B cell (primary cell): Measurements from ENCODE around the gene FYN. TPM values are rescaled to one million over a fixed set of nuclear protein-coding genes. Genes with fewer than 3 reads are reported as not detected.

Experiments
- ATAC-seq: fragments of 200-7000 bp; cut with Tn5 transposase; one replicate; pipeline ENCODE4 v1.10.0; 2021; ENCODE audit warnings: low read depth, mild to moderate bottlenecking, moderate number of reproducible peaks, moderate library complexity
- CTCF ChIA-PET: fragments of 350-600 bp; sonication (Branson Sonifier 250); formaldehyde crosslinking; loops from one replicate; lab custom pipeline; 2021; ENCODE audit warnings: antibody characterized with exemption, inconsistent platforms; lab: Charles Lee
- POLR2A ChIA-PET: fragments of 350-600 bp; sonication (Branson Sonifier 250); formaldehyde crosslinking; loops from one replicate; lab custom pipeline; 2021; ENCODE audit warnings: antibody characterized with exemption; lab: Charles Lee
- DNase-seq: peaks from one replicate; pipeline ENCODE4 v3.0.0; 2013
- H2AFZ ChIP-seq: 2 replicates; pipeline ENCODE4 v1.6.1; 2012; ENCODE audit warnings: mild to moderate bottlenecking, low read depth, low read length; ENCODE audit not compliant: insufficient read depth, poor library complexity, severe bottlenecking
- H3K27ac ChIP-seq, 2 donors: 1 replicate in 1 of 2; 2 replicates in 1 of 2; pipeline ENCODE4 v1.5.1; 2012 to 2013; ENCODE audit warnings: low read length in 2 of 2, mild to moderate bottlenecking in 2 of 2, moderate library complexity in 1 of 2
- H3K27me3 ChIP-seq, 4 experiments: fragments of 200-600 bp in 1 of 4; sonication (generic) in 1 of 4; replicated peaks in 1 of 4; 1 replicate in 2 of 4; 2 replicates in 2 of 4; pipeline versions ENCODE4 v1.6.1 to v1.7.0; 2013 to 2016; ENCODE audit warnings: low read length in 3 of 4, mild to moderate bottlenecking in 2 of 4, mixed read lengths in 1 of 4, moderate library complexity in 1 of 4; ENCODE audit not compliant: insufficient read depth in 4 of 4, control insufficient read depth in 3 of 4; ENCODE audit errors: control extremely low read depth in 1 of 4
- H3K36me3 ChIP-seq, 2 experiments: replicated peaks in 1 of 2; 1 replicate in 1 of 2; 2 replicates in 1 of 2; pipeline versions ENCODE4 v1.6.1 to v1.7.1; 2013; ENCODE audit warnings: low read length in 1 of 2; ENCODE audit not compliant: insufficient read depth in 2 of 2, control insufficient read depth in 1 of 2; ENCODE audit errors: control extremely low read depth in 1 of 2, extremely low read depth in 1 of 2
- H3K4me1 ChIP-seq, 2 donors: fragments of 200-600 bp in 1 of 2; sonication (generic) in 1 of 2; 1 replicate in 1 of 2; 2 replicates in 1 of 2; pipeline versions ENCODE4 v1.5.1 to v1.6.1; 2013 to 2017; ENCODE audit warnings: low read length in 2 of 2; ENCODE audit not compliant: control insufficient read depth in 2 of 2, insufficient read depth in 2 of 2
- H3K4me2 ChIP-seq: replicated peaks from 2 replicates; pipeline ENCODE3; 2012; ENCODE audit warnings: mild to moderate bottlenecking, low read depth, low read length; ENCODE audit not compliant: poor library complexity, severe bottlenecking
- H3K4me3 ChIP-seq, 5 experiments: fragments of 200-600 bp in 1 of 5; sonication (generic) in 1 of 5; 1 replicate in 3 of 5; 2 replicates in 2 of 5; pipeline versions ENCODE4 v1.5.1 to v1.7.0; 2011 to 2016; ENCODE audit warnings: low read length in 4 of 5, mild to moderate bottlenecking in 4 of 5, low read depth in 2 of 5, control low read depth in 1 of 5, moderate library complexity in 1 of 5; ENCODE audit not compliant: insufficient read depth in 1 of 5; ENCODE audit errors: control extremely low read depth in 1 of 5, extremely low read depth in 1 of 5
- H3K79me2 ChIP-seq: fragments of 200-600 bp; sonication (generic); one replicate; pipeline ENCODE4 v1.6.0; 2016; ENCODE audit warnings: low read length; ENCODE audit not compliant: control insufficient read depth, insufficient read depth
- H3K9ac ChIP-seq: fragments of 200-600 bp; sonication (generic); 2 replicates; pipeline ENCODE4 v1.6.1; 2017; ENCODE audit warnings: mild to moderate bottlenecking, low read length, moderate library complexity
- H3K9me3 ChIP-seq, 3 donors: one replicate each; pipeline versions ENCODE4 v1.6.1 to v1.7.1; 2013; ENCODE audit warnings: low read length in 2 of 3; ENCODE audit not compliant: control insufficient read depth in 2 of 3, insufficient read depth in 1 of 3; ENCODE audit errors: control extremely low read depth in 1 of 3
- H4K20me1 ChIP-seq: 2 replicates; pipeline ENCODE4 v1.6.0; 2012; ENCODE audit warnings: mild to moderate bottlenecking, low read length; ENCODE audit not compliant: insufficient read depth, control insufficient read depth, poor library complexity, severe bottlenecking
- H3K27ac Mint-ChIP-seq: one replicate; pipeline ENCODE4 v1.8.0; 2021; ENCODE audit warnings: mixed read lengths
- H3K27me3 Mint-ChIP-seq: one replicate; pipeline ENCODE4 v1.8.0; 2021; ENCODE audit warnings: mixed read lengths
- H3K4me1 Mint-ChIP-seq: one replicate; pipeline ENCODE4 v1.8.0; 2021; ENCODE audit warnings: mixed read lengths
- H3K4me3 Mint-ChIP-seq: one replicate; pipeline ENCODE4 v1.8.0; 2021; ENCODE audit warnings: mixed read lengths
- H3K9me3 Mint-ChIP-seq: one replicate; pipeline ENCODE4 v1.8.0; 2022; ENCODE audit warnings: mixed read lengths; ENCODE audit not compliant: insufficient read depth
- CTCF ChIP-seq: fragments of 200-600 bp; IDR thresholded peaks from one replicate; pipeline ENCODE4 v1.8.0; 2022; ENCODE audit warnings: antibody characterized with exemption, mild to moderate bottlenecking
- EZH2 ChIP-seq: IDR thresholded peaks from 2 replicates; pipeline ENCODE4 v1.6.1; 2012; ENCODE audit warnings: borderline replicate concordance, low read depth, mild to moderate bottlenecking, moderate library complexity, low read length; ENCODE audit not compliant: insufficient read depth, poor library complexity, severe bottlenecking
- WGBS: methylation state at CpG from one replicate; pipeline ENCODE4 v1.1.5; 2013; ENCODE audit warnings: missing lambda C conversion rate; ENCODE audit not compliant: insufficient coverage; 5-methylcytosine and 5-hydroxymethylcytosine counted together
- intact Hi-C: fragments of 100-400 bp; cut with micrococcal nuclease; formaldehyde crosslinking; loops from one replicate; pipeline ENCODE4 v1.10.0; 2022
- polyA plus RNA-seq: library from polyadenylated mRNA; depleted of rRNA; stranded (reverse); fragments of >200 nt; gene quantifications from 2 replicates; pipeline ENCODE4 v1.2.3, GENCODE V29; 2012
- total RNA-seq, 2 donors: library from RNA; stranded (reverse); fragments of 120-200 nt in 1 of 2; gene quantifications; 1 replicate in 1 of 2; 2 replicates in 1 of 2; pipeline versions ENCODE4 v1.2.3 to v1.2.4, GENCODE V29; 2013 to 2022

The FYN gene
- total and polyA plus RNA-seq, 2 donors (not counting 1 experiment from before 2014, with no cell fraction given) = 54.1 to 94.0 TPM

- no peak for TF ChIP-seq CTCF
- TF ChIP-seq EZH2 = no peak
- H3K9ac ChIP-seq = no peak overlapping the region
- peaks cover 0 to 3% (median 0%) of the 10 kb centered on the region in 3 donors for H3K9me3 ChIP-seq
- H3K27ac ChIP-seq = no peak overlapping the region
- no peak for ATAC-seq
- intact Hi-C loops = loop anchor here (5.0 kb wide), 1 partner anchor 55 kb away; no protein-coding TSS in a partner anchor
- Mint-ChIP-seq H3K27ac (no peak overlapping the region), H3K27me3 (no peaks in the 10 kb centered on the region), H3K9me3 (no peaks in the 10 kb centered on the region), H3K4me1 (peaks cover 66% of the 10 kb centered on the region), H3K4me3 (no peak overlapping the region)
- H3K27me3 ChIP-seq = no peaks in the 10 kb centered on the region
- no peak overlapping the region for H2AFZ ChIP-seq
- no peaks in the 10 kb centered on the region for H4K20me1 ChIP-seq
- no peak overlapping the region for H3K4me3 ChIP-seq
- DNase-seq = no peak
- H3K4me2 ChIP-seq = peak overlapping the region; percentile 59
- ChIA-PET CTCF (interaction anchor here (1.1 to 1.4 kb wide), 2 partner anchors 96 to 251 kb away, joined by 3 read pairs; no protein-coding TSS in a partner anchor), POLR2A (no interaction called here)
- peaks cover 2 to 4% of the 10 kb centered on the region in 2 experiments for H3K36me3 ChIP-seq
- H3K4me1 ChIP-seq = peaks cover 54 to 58% of the 10 kb centered on the region in 2 donors
- peaks cover 36% of the 10 kb centered on the region for H3K79me2 ChIP-seq
- WGBS = 100% methylated on average over 5 of the region's 6 CpGs
Measured at GRCh38 chr6:111747396-111747795, 125.9 kb downstream of the FYN start.

DNA sequence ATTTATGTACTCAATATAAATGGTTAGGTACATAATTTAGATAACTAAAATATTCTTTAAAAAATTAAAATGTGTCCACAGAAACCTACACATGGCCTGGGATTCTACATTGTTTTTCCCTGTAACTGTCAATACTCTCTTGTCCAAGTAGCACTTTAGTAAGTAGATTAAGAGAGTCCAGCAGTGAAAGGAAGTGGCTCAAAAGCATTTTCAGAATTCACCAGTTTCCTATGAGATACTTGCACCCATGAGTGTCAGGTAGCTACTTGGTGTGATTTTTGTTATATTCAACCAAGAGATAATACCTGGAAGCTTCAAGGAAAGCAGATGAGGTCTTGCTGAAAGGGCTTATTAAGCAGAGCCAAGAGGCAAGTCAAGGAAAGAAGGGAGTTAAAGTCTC is 126.3 kb downstream of the FYN start:
- no peak overlapping the region for H3K27ac ChIP-seq
- CTCF ChIA-PET = interaction anchor here (1.1 to 1.5 kb wide), 3 partner anchors 38 to 251 kb away, joined by 3 read pairs; no protein-coding TSS in a partner anchor
- peaks cover 2 to 4% of the 10 kb centered on the region in 2 experiments for H3K36me3 ChIP-seq
- H3K9me3 ChIP-seq = peaks cover 0 to 3% (median 0%) of the 10 kb centered on the region in 3 donors
- H3K9ac ChIP-seq = no peak overlapping the region
- POLR2A ChIA-PET = no interaction called here
- DNase-seq = no peak
- H3K4me3 Mint-ChIP-seq = no peak overlapping the region
- no peaks in the 10 kb centered on the region for H3K27me3 Mint-ChIP-seq
- H3K79me2 ChIP-seq = peaks cover 32% of the 10 kb centered on the region
- peaks cover 50 to 54% of the 10 kb centered on the region in 2 donors for H3K4me1 ChIP-seq
- no peak for TF ChIP-seq EZH2
- H3K4me3 ChIP-seq = no peak overlapping the region
- no peak overlapping the region for H2AFZ ChIP-seq
- H3K4me2 ChIP-seq = no peak overlapping the region
- H4K20me1 ChIP-seq = no peaks in the 10 kb centered on the region
- intact Hi-C loops = loop anchor here (5.0 kb wide), 1 partner anchor 55 kb away; no protein-coding TSS in a partner anchor
- peaks cover 61% of the 10 kb centered on the region for H3K4me1 Mint-ChIP-seq
- ATAC-seq = no peak
- H3K9me3 Mint-ChIP-seq = no peaks in the 10 kb centered on the region
- H3K27ac Mint-ChIP-seq = no peak overlapping the region
- no peaks in the 10 kb centered on the region for H3K27me3 ChIP-seq
